DOHH2 (cell line): ENCODE measurements around the gene ZFAND2B.
A peak's percentile ranks its signal among the peaks of the same experiment; 100 is the strongest.

Experiments used
- H3F3A ChIP-seq: fragments of 200-600 bp; sonication (generic), shearing (Covaris generic); 2 replicates; pipeline ENCODE4 v1.6.0; 2016; ENCODE audit warnings: antibody characterized with exemption, mild to moderate bottlenecking; ENCODE audit not compliant: control insufficient read depth, insufficient read depth
- H3K27ac ChIP-seq: fragments of 200-600 bp; sonication (generic); 2 replicates; pipeline ENCODE4 v1.5.1; 2014; ENCODE audit warnings: low read depth, mild to moderate bottlenecking, low read length, moderate library complexity
- H3K27me3 ChIP-seq: fragments of 200-600 bp; sonication (generic); 2 replicates; pipeline ENCODE4 v1.6.1; 2014; ENCODE audit warnings: mild to moderate bottlenecking, low read length, mixed read lengths; ENCODE audit not compliant: control insufficient read depth
- H3K36me3 ChIP-seq: fragments of 200-600 bp; sonication (generic); 2 replicates; pipeline ENCODE4 v1.6.1; 2014; ENCODE audit warnings: mild to moderate bottlenecking, low read length, moderate library complexity, mixed read lengths; ENCODE audit not compliant: control insufficient read depth
- H3K4me1 ChIP-seq: fragments of 200-600 bp; sonication (generic); 2 replicates; pipeline ENCODE4 v1.6.1; 2014; ENCODE audit warnings: mild to moderate bottlenecking, low read length, mixed read lengths; ENCODE audit not compliant: control insufficient read depth
- H3K4me2 ChIP-seq: fragments of 200-600 bp; sonication (generic); 2 replicates; pipeline ENCODE4 v1.6.0; 2014; ENCODE audit warnings: mild to moderate bottlenecking, low read length, moderate library complexity
- H3K4me3 ChIP-seq: fragments of 200-600 bp; sonication (generic); 2 replicates; pipeline ENCODE4 v1.5.1; 2014; ENCODE audit warnings: mild to moderate bottlenecking, low read length, mixed read lengths
- H3K79me2 ChIP-seq: fragments of 200-600 bp; sonication (generic); 2 replicates; pipeline ENCODE4 v1.6.1; 2014; ENCODE audit warnings: mild to moderate bottlenecking, low read length, mixed read lengths; ENCODE audit not compliant: control insufficient read depth
- H3K9me2 ChIP-seq: fragments of 200-600 bp; sonication (generic); replicated peaks from 2 replicates; pipeline ENCODE4 v1.6.1; 2014; ENCODE audit warnings: mild to moderate bottlenecking, low read length, mixed read lengths; ENCODE audit not compliant: control insufficient read depth
- H3K9me3 ChIP-seq: fragments of 200-600 bp; sonication (generic); 2 replicates; pipeline ENCODE4 v1.6.1; 2014; ENCODE audit warnings: antibody characterized with exemption, low read length, mixed read lengths; ENCODE audit not compliant: control insufficient read depth, insufficient read depth
- H4K20me1 ChIP-seq: fragments of 200-600 bp; sonication (generic); 2 replicates; pipeline ENCODE4 v1.6.0; 2014; ENCODE audit warnings: low read depth, mild to moderate bottlenecking, antibody characterized with exemption, low read length, moderate library complexity; ENCODE audit not compliant: control insufficient read depth, insufficient read depth
- CTCF ChIP-seq: fragments of 200-600 bp; sonication (generic); IDR thresholded peaks from one replicate; pipeline ENCODE4 v1.5.1; 2014; ENCODE audit warnings: antibody characterized with exemption, mild to moderate bottlenecking, low read depth, low read length; ENCODE audit not compliant: poor library complexity, severe bottlenecking
- EZH2phosphoT487 ChIP-seq: fragments of 200-600 bp; sonication (generic); IDR thresholded peaks from 2 replicates; pipeline ENCODE4 v1.6.1; 2017; ENCODE audit warnings: borderline replicate concordance, mild to moderate bottlenecking, antibody characterized with exemption, low read length, moderate library complexity, mixed read lengths

ZFAND2B gene

GRCh38 chr2:219204425-219205164 lies 2.0 kb upstream of the ZFAND2B start:
- no peak for TF ChIP-seq EZH2phosphoT487
- no peak for TF ChIP-seq CTCF
- peaks cover 25% of the 10 kb centered on the region for H3K36me3 ChIP-seq

DNA sequence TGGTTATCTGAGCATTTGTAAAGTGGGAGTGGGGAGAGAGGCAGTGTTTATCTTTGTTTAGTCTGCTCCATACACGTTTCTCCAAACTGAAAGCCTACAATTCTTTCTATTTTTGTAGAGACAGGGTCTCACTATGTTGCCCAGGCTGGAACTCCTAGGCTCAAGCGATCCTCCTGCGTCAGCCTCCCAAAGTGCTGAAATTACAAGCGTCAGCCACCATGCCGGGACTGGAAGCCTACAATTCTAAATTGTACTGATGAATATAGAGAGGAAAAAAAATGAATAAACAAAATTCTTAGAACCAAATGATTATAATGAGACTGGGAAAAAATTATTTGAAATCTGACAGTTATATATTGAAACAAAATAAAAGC lies 1.4 kb upstream of the ZFAND2B start:
- Histone ChIP-seq H4K20me1 (no peaks in the 10 kb centered on the region), H3K36me3 (peaks cover 30% of the 10 kb centered on the region), H3K27me3 (no peaks in the 10 kb centered on the region), H3K79me2 (peaks cover 3% of the 10 kb centered on the region; the same call in 1 of the 2 replicates), H3F3A (peaks cover 7% of the 10 kb centered on the region; the same call in 1 of the 2 replicates), H3K4me3 (no peak overlapping the region), H3K4me1 (peaks cover 18% of the 10 kb centered on the region), H3K27ac (no peak overlapping the region), H3K4me2 (no peak overlapping the region), H3K9me2 (no peaks in the 10 kb centered on the region), H3K9me3 (no peaks in the 10 kb centered on the region)
- TF ChIP-seq EZH2phosphoT487 = no peak
- no peak for TF ChIP-seq CTCF

More at GRCh38 chr2:219204425-219205164, 2.0 kb upstream of the ZFAND2B start:
- Histone ChIP-seq H3K4me2 (no peak overlapping the region), H3K27me3 (no peaks in the 10 kb centered on the region), H4K20me1 (no peaks in the 10 kb centered on the region), H3F3A (peaks cover 7% of the 10 kb centered on the region; the same call in 1 of the 2 replicates), H3K9me3 (no peaks in the 10 kb centered on the region), H3K4me3 (no peak overlapping the region), H3K9me2 (no peaks in the 10 kb centered on the region), H3K4me1 (peaks cover 18% of the 10 kb centered on the region), H3K79me2 (peaks cover 3% of the 10 kb centered on the region; the same call in 1 of the 2 replicates), H3K27ac (no peak overlapping the region)

GRCh38 chr2:219205981-219206327 lies 628 bp upstream of the ZFAND2B start:
- Histone ChIP-seq H3K4me3 (peak overlapping the region; percentile 88), H4K20me1 (no peaks in the 10 kb centered on the region), H3K9me3 (no peaks in the 10 kb centered on the region), H3K27ac (peak overlapping the region; percentile 76), H3K9me2 (no peaks in the 10 kb centered on the region), H3K4me1 (peaks cover 18% of the 10 kb centered on the region), H3F3A (peaks cover 7% of the 10 kb centered on the region; the same call in 1 of the 2 replicates), H3K79me2 (peaks cover 3% of the 10 kb centered on the region; the same call in 1 of the 2 replicates), H3K4me2 (peak overlapping the region; percentile 97), H3K27me3 (no peaks in the 10 kb centered on the region), H3K36me3 (peaks cover 38% of the 10 kb centered on the region)
- no peak for TF ChIP-seq CTCF
